ENCODE results near the gene BLOC1S4.

GRCh38 chr4:6728320-6729029 is 12.5 kb downstream of the BLOC1S4 start:
- TF ChIP-seq POLR2A (IDR thresholded peaks at IDR 0.05) (no peak), CTCF (IDR thresholded peaks at IDR 0.05) (no peak)

Measured in uterus (tissue), 2 donors.